Neural progenitor cell (in vitro differentiated cells): ENCODE data around the gene MSLN. TPM values are rescaled to one million over a fixed set of nuclear protein-coding genes. Genes with fewer than 3 reads are reported as not detected.

Experiments used
- DNase-seq: peaks from one replicate; pipeline ENCODE4 v3.0.0-alpha.2; 2016; ENCODE audit warnings: low spot score
- H2AFZ ChIP-seq: fragments of 200-600 bp; sonication (generic); replicated peaks from 2 replicates; pipeline ENCODE4 v1.6.1; 2016; ENCODE audit warnings: antibody characterized with exemption
- H3F3A ChIP-seq: fragments of 200-600 bp; sonication (generic); 2 replicates; pipeline ENCODE4 v1.6.1; 2016; ENCODE audit warnings: antibody characterized with exemption, low read depth
- H3K27ac ChIP-seq: fragments of 200-600 bp; sonication (generic); 2 replicates; pipeline ENCODE4 v1.5.1; 2016; ENCODE audit warnings: mild to moderate bottlenecking
- H3K27me3 ChIP-seq: fragments of 200-600 bp; sonication (generic); 2 replicates; pipeline ENCODE4 v1.6.1; 2016; ENCODE audit warnings: mild to moderate bottlenecking, moderate library complexity
- H3K36me3 ChIP-seq: fragments of 200-600 bp; sonication (generic); 2 replicates; pipeline ENCODE4 v1.5.1; 2016
- H3K4me1 ChIP-seq: fragments of 200-600 bp; sonication (generic); 2 replicates; pipeline ENCODE4 v1.6.1; 2016; ENCODE audit warnings: mixed run types
- H3K4me2 ChIP-seq: fragments of 200-600 bp; sonication (generic); 2 replicates; pipeline ENCODE4 v1.6.1; 2016
- H3K4me3 ChIP-seq: fragments of 200-600 bp; sonication (generic); 2 replicates; pipeline ENCODE4 v1.5.1; 2016
- H3K79me2 ChIP-seq: fragments of 200-600 bp; sonication (generic); 2 replicates; pipeline ENCODE4 v1.6.1; 2016; ENCODE audit warnings: low read depth
- H3K9ac ChIP-seq: fragments of 200-600 bp; sonication (generic); 2 replicates; pipeline ENCODE4 v1.6.1; 2016
- H3K9me3 ChIP-seq: fragments of 200-600 bp; sonication (generic); 2 replicates; pipeline ENCODE4 v1.5.1; 2016; ENCODE audit warnings: low read depth
- H4K20me1 ChIP-seq: fragments of 200-600 bp; sonication (generic); 2 replicates; pipeline ENCODE4 v1.6.1; 2016; ENCODE audit warnings: low read depth
- H3K27ac Mint-ChIP-seq: 3 replicates; pipeline ENCODE4 v1.8.0; 2021; ENCODE audit warnings: mixed read lengths
- H3K27me3 Mint-ChIP-seq: 2 replicates; pipeline ENCODE4 v1.8.0; 2022; ENCODE audit warnings: low read depth, mild to moderate bottlenecking, inconsistent platforms, moderate library complexity, mixed read lengths; ENCODE audit not compliant: insufficient read depth
- H3K36me3 Mint-ChIP-seq: 3 replicates; pipeline ENCODE4 v1.8.0; 2021; ENCODE audit warnings: mixed read lengths
- H3K4me1 Mint-ChIP-seq: 3 replicates; pipeline ENCODE4 v1.8.0; 2021; ENCODE audit warnings: mixed read lengths
- H3K4me3 Mint-ChIP-seq: 3 replicates; pipeline ENCODE4 v1.8.0; 2021; ENCODE audit warnings: mild to moderate bottlenecking, moderate library complexity, mixed read lengths
- H3K9me3 Mint-ChIP-seq: 3 replicates; pipeline ENCODE4 v1.8.0; 2020; ENCODE audit warnings: mixed read lengths
- CTCF ChIP-seq: fragments of 200-600 bp; sonication (generic); IDR thresholded peaks from 2 replicates; pipeline ENCODE4 v1.5.1; 2017; ENCODE audit warnings: antibody characterized with exemption, mild to moderate bottlenecking
- EZH2 ChIP-seq: fragments of 200-600 bp; sonication (generic); IDR thresholded peaks from 2 replicates; pipeline ENCODE4 v1.6.1; 2017; ENCODE audit warnings: antibody characterized with exemption, mild to moderate bottlenecking, moderate library complexity
- EZH2phosphoT487 ChIP-seq: fragments of 200-600 bp; sonication (generic); IDR thresholded peaks from 2 replicates; pipeline ENCODE4 v1.6.1; 2017; ENCODE audit warnings: antibody characterized with exemption
- total RNA-seq: library from RNA; depleted of rRNA; stranded (reverse); fragments of >200 nt; gene quantifications from 2 replicates; pipeline ENCODE4 v1.2.3, GENCODE V29; 2015; ENCODE audit warnings: low replicate concordance

MSLN gene
- total RNA-seq, 1 donor from 2014 or later, result 0.82 TPM

GRCh38 chr16:730666-731509, 29.6 kb upstream of the MSLN start:
- H3K27ac Mint-ChIP-seq, result no peak overlapping the region
- peaks cover 37% of the 10 kb centered on the region for H3K27me3 ChIP-seq
- H3K27ac ChIP-seq, result no peak overlapping the region
- H3K4me3 Mint-ChIP-seq, result no peak overlapping the region
- H3K9me3 Mint-ChIP-seq, result no peaks in the 10 kb centered on the region
- H3K79me2 ChIP-seq, result no peaks in the 10 kb centered on the region
- no peak overlapping the region for H3K4me2 ChIP-seq
- no peaks in the 10 kb centered on the region for H3K4me1 Mint-ChIP-seq
- H3K36me3 Mint-ChIP-seq, result peaks cover 2% of the 10 kb centered on the region
- peak; percentile 1 for DNase-seq
- no peaks in the 10 kb centered on the region for H3K36me3 ChIP-seq
- H3K9ac ChIP-seq, result no peak overlapping the region
- H4K20me1 ChIP-seq, result peaks cover 16% of the 10 kb centered on the region
- no peak for TF ChIP-seq EZH2
- no peaks in the 10 kb centered on the region for H3K9me3 ChIP-seq
- H3K4me3 ChIP-seq, result no peak overlapping the region
- H3K4me1 ChIP-seq, result peaks cover 8% of the 10 kb centered on the region
- peaks cover 4% of the 10 kb centered on the region for H3K27me3 Mint-ChIP-seq
- peaks cover 27% of the 10 kb centered on the region for H3F3A ChIP-seq
- H2AFZ ChIP-seq, result no peak overlapping the region

GRCh38 chr16:732332-732731, 28.2 kb upstream of the MSLN start:
- no peaks in the 10 kb centered on the region for H3K79me2 ChIP-seq
- DNase-seq, result no peak

GRCh38 chr16:732936-733335, 27.6 kb upstream of the MSLN start:
- Mint-ChIP-seq H3K9me3 (no peaks in the 10 kb centered on the region), H3K27ac (no peak overlapping the region), H3K27me3 (no peaks in the 10 kb centered on the region), H3K4me3 (no peak overlapping the region), H3K36me3 (peaks cover 5% of the 10 kb centered on the region), H3K4me1 (no peaks in the 10 kb centered on the region)
- H3K4me2 ChIP-seq, result no peak overlapping the region
- no peak for DNase-seq
- no peaks in the 10 kb centered on the region for H3K79me2 ChIP-seq
- TF ChIP-seq EZH2phosphoT487 (no peak), EZH2 (no peak), CTCF (no peak)
- H3K27ac ChIP-seq, result no peak overlapping the region
- H3K9me3 ChIP-seq, result no peaks in the 10 kb centered on the region
- no peaks in the 10 kb centered on the region for H3K4me1 ChIP-seq
- H2AFZ ChIP-seq, result no peak overlapping the region
- H3F3A ChIP-seq, result peaks cover 8% of the 10 kb centered on the region
- peaks cover 16% of the 10 kb centered on the region for H3K27me3 ChIP-seq
- H4K20me1 ChIP-seq, result peaks cover 4% of the 10 kb centered on the region
- H3K36me3 ChIP-seq, result no peaks in the 10 kb centered on the region
- H3K9ac ChIP-seq, result no peak overlapping the region
- no peak overlapping the region for H3K4me3 ChIP-seq

More at GRCh38 chr16:732332-732731, 28.2 kb upstream of the MSLN start:
- Histone ChIP-seq H3K4me2 (no peak overlapping the region), H3K27ac (no peak overlapping the region), H3K9ac (no peak overlapping the region), H3K36me3 (no peaks in the 10 kb centered on the region), H3F3A (peaks cover 14% of the 10 kb centered on the region), H3K4me1 (peaks cover 5% of the 10 kb centered on the region), H3K9me3 (no peaks in the 10 kb centered on the region), H2AFZ (no peak overlapping the region), H3K27me3 (peaks cover 22% of the 10 kb centered on the region), H3K4me3 (no peak overlapping the region), H4K20me1 (peaks cover 7% of the 10 kb centered on the region)
- Mint-ChIP-seq H3K4me1 (no peaks in the 10 kb centered on the region), H3K27ac (no peak overlapping the region), H3K36me3 (peaks cover 2% of the 10 kb centered on the region), H3K9me3 (no peaks in the 10 kb centered on the region), H3K4me3 (no peak overlapping the region), H3K27me3 (peaks cover 3% of the 10 kb centered on the region)
- TF ChIP-seq EZH2 (no peak), CTCF (no peak), EZH2phosphoT487 (no peak)
